Heart right ventricle (tissue), 12 donors: ENCODE results near the gene NUDT4B. TPM values are rescaled to one million over a fixed set of nuclear protein-coding genes. Genes with fewer than 3 reads are reported as not detected.

Experiments used
- polyA plus RNA-seq, 2 donors: library from polyadenylated mRNA; stranded (reverse); fragments of 200-250 nt; gene quantifications; one replicate each; pipeline ENCODE4 v1.2.3, GENCODE V29; 2013
- total RNA-seq, 10 donors: library from RNA; stranded (reverse); fragmentation: NEBNext Ultra II Directional in 3 of 10; extraction: Animal tissue kit (Norgen Biotek cat#: 25700) in 3 of 10; gene quantifications; one replicate each; pipeline versions ENCODE4 v1.2.1 to v1.2.4, GENCODE V29; 2021 to 2023
- donor health status: ischemic (EF 13 %, LVEDD 7.1; RV severe dilation, severe dysfunction).
- donor health status: healthy with polysubstance abuse.
- donor health status: DM: no; HTN: yes; CAD: no.
- donor health status: DM: no; HTN: no; CAD: no.
- donor health status: ischemic (EF 25% LVEDD 6.9; RV normal size, moderate dysfunction).
- donor health status: ischemic (EF 25% LVEDD 5.7; RV mildly dilated, moderate dysfunction).
- donor health status: healthy.
- donor health status: nonischemic (EF 11% LVEDD 7.7; RV severe dilation, severe dysfunction).
- donor health status: DM: yes; HTN: yes; CAD: no.
- donor health status: PGD.
- donor health status: ischemic (EF 29% LVEDD 5.4; RV normal size, mild dysfunction).
- donor health status: nonischemic (EF 23%, LVEDD 6.1; RV moderate dilation, normal function).

NUDT4B gene
- total and polyA plus RNA-seq, 12 donors = 0.44 to 8.1 (median 0.53) TPM; not detected in 6

Other genes with a start within 250 kb of the NUDT4B start
- 10 to 100 TPM in 4 of 10 donors, 1 to 10 TPM in 6; 4.1 to 16.6 (median 9.4) TPM for gene NBPF14, start 152.8 kb upstream of the NUDT4B start, total RNA-seq
- 1 to 10 TPM; 5.3 to 8.2 TPM for gene NBPF14, start 152.8 kb upstream of the NUDT4B start, polyA plus RNA-seq
- gene PDE4DIP, start 95.7 kb downstream of the NUDT4B start, total RNA-seq = 1,000 to 10,000 TPM; 1,915 to 2,957 (median 2,606) TPM
- 100 to 1,000 TPM; 479 to 683 TPM for gene PDE4DIP, start 95.7 kb downstream of the NUDT4B start, polyA plus RNA-seq